ENCODE measurements around the gene CTNS. TPM values are rescaled to one million over a fixed set of nuclear protein-coding genes. Genes with fewer than 3 reads are reported as not detected.
A peak's percentile ranks its signal among the peaks of the same experiment; 100 is the strongest.

Gene CTNS
- total and polyA plus RNA-seq, 2 of the 13 experiments (the other 11 are each of a cell fraction or from before 2014, with no cell fraction given) = 9.5 to 13.7 TPM

DNA sequence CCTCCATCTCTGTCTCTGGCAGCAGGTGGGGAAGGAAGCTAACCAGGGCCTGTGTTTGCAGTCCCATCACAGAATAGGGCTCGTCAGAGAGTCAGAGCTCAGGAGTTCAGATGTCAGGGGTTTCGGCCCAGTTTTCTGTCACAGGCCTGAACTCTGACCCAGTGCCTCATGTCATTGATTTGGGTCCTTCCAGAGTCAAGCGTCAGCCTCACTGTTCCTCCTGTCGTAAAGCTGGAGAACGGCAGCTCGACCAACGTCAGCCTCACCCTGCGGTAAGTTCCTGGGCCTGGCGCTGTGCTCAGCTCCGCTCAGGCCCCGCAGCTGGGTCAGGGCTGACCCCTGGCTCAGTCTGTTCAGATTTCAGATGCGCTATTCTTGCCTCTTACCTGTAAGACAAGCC is 10.7 kb downstream of the CTNS start (continued):
- peak; percentile 77 for TF ChIP-seq PPARG (CRISPR knock-in tag; conservative IDR thresholded peaks at IDR 0.05)
- TF ChIP-seq, protein P1, sequence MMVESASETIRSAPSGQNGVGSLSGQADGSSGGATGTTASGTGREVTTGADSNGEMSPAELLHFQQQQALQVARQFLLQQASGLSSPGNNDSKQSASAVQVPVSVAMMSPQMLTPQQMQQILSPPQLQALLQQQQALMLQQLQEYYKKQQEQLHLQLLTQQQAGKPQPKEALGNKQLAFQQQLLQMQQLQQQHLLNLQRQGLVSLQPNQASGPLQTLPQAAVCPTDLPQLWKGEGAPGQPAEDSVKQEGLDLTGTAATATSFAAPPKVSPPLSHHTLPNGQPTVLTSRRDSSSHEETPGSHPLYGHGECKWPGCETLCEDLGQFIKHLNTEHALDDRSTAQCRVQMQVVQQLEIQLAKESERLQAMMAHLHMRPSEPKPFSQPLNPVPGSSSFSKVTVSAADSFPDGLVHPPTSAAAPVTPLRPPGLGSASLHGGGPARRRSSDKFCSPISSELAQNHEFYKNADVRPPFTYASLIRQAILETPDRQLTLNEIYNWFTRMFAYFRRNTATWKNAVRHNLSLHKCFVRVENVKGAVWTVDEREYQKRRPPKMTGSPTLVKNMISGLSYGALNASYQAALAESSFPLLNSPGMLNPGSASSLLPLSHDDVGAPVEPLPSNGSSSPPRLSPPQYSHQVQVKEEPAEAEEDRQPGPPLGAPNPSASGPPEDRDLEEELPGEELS (CRISPR knock-in tag; IDR thresholded peaks at IDR 0.05) = no peak
- TF ChIP-seq SUZ12 (IDR thresholded peaks at IDR 0.05; ENCODE audit: low read depth, low read length) = no peak
- TF ChIP-seq SIN3A (IDR thresholded peaks at IDR 0.05; ENCODE audit: borderline replicate concordance, low read depth, low read length) = no peak
- no peak for TF ChIP-seq MAFF (IDR thresholded peaks at IDR 0.05; ENCODE audit: low read depth, low read length)
- TF ChIP-seq TGIF2 (CRISPR knock-in tag; IDR thresholded peaks at IDR 0.05) = no peak
- TF ChIP-seq KLF16 (CRISPR knock-in tag; IDR thresholded peaks at IDR 0.05) = no peak
- TF ChIP-seq NR2C2 (CRISPR knock-in tag; IDR thresholded peaks at IDR 0.05; ENCODE audit: borderline replicate concordance) = peak; percentile 62; the same call in 1 of the 2 replicates
- TF ChIP-seq ZNF790 (CRISPR knock-in tag; IDR thresholded peaks at IDR 0.05; ENCODE audit: borderline replicate concordance) = no peak
- TF ChIP-seq KDM1A (CRISPR knock-in tag; IDR thresholded peaks at IDR 0.05) = no peak
- no peak for TF ChIP-seq ZNF761 (CRISPR knock-in tag; conservative IDR thresholded peaks at IDR 0.05)
- peak; percentile 38; the same call in 1 of the 2 replicates for TF ChIP-seq ZFX (CRISPR knock-in tag; IDR thresholded peaks at IDR 0.05; ENCODE audit: low read depth)
- no peak for TF ChIP-seq HCFC1 (IDR thresholded peaks at IDR 0.05; ENCODE audit: low read depth, low read length)
- TF ChIP-seq GABPA (IDR thresholded peaks at IDR 0.05; ENCODE audit: low read depth, low read length) = no peak
- TF ChIP-seq GABPA (CRISPR knock-in tag; IDR thresholded peaks at IDR 0.05; ENCODE audit: low read depth) = no peak
- no peak for TF ChIP-seq ARNT (IDR thresholded peaks at IDR 0.05)
- no peak for TF ChIP-seq FOXC1 (CRISPR knock-in tag; IDR thresholded peaks at IDR 0.05; ENCODE audit: borderline replicate concordance)
- no peak for TF ChIP-seq ZNF589 (CRISPR knock-in tag; conservative IDR thresholded peaks at IDR 0.05)
- TF ChIP-seq ZNF775 (CRISPR knock-in tag; IDR thresholded peaks at IDR 0.05; ENCODE audit: borderline replicate concordance) = no peak
- no peak for TF ChIP-seq REPIN1 (CRISPR knock-in tag; IDR thresholded peaks at IDR 0.05; ENCODE audit: borderline replicate concordance, low read depth)
- no peak for TF ChIP-seq ZSCAN9 (CRISPR knock-in tag; IDR thresholded peaks at IDR 0.05; ENCODE audit: borderline replicate concordance)
- TF ChIP-seq ZNF230 (CRISPR knock-in tag; IDR thresholded peaks at IDR 0.05) = no peak
- TF ChIP-seq SP1 (IDR thresholded peaks at IDR 0.05) = no peak
- TF ChIP-seq SP1 (CRISPR knock-in tag; IDR thresholded peaks at IDR 0.05) = no peak
- no peak for TF ChIP-seq KLF13 (CRISPR knock-in tag; IDR thresholded peaks at IDR 0.05)
- TF ChIP-seq EEA1 (CRISPR knock-in tag; IDR thresholded peaks at IDR 0.05; ENCODE audit: borderline replicate concordance) = no peak
- TF ChIP-seq, protein P2, sequence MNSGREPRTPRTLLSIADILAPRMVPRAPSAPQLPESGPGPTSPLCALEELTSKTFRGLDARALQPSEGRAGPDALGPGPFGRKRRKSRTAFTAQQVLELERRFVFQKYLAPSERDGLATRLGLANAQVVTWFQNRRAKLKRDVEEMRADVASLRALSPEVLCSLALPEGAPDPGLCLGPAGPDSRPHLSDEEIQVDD (CRISPR knock-in tag; IDR thresholded peaks at IDR 0.05; ENCODE audit: borderline replicate concordance) = no peak
- no peak for TF ChIP-seq FOSL2 (CRISPR knock-in tag; IDR thresholded peaks at IDR 0.05)
- no peak for TF ChIP-seq DNMT1 (CRISPR knock-in tag; IDR thresholded peaks at IDR 0.05)
- TF ChIP-seq, protein P3, sequence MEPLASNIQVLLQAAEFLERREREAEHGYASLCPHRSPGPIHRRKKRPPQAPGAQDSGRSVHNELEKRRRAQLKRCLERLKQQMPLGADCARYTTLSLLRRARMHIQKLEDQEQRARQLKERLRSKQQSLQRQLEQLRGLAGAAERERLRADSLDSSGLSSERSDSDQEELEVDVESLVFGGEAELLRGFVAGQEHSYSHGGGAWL (CRISPR knock-in tag; IDR thresholded peaks at IDR 0.05) = no peak
- no peak for TF ChIP-seq FOXP1 (IDR thresholded peaks at IDR 0.05)
- TF ChIP-seq FOXP1 (CRISPR knock-in tag; IDR thresholded peaks at IDR 0.05) = no peak
- TF ChIP-seq POLR2AphosphoS2 (IDR thresholded peaks at IDR 0.05; ENCODE audit: low read depth, low read length) = no peak
- no peak for TF ChIP-seq U2AF2 (IDR thresholded peaks at IDR 0.05; ENCODE audit: low read depth, low read length)
- no peak for TF ChIP-seq SAFB2 (CRISPR knock-in tag; IDR thresholded peaks at IDR 0.05; ENCODE audit: borderline replicate concordance, low read depth)

All from HepG2 (cell line).